Fibroblast of lung (primary cell): Measurements from ENCODE around the gene KCTD6.

Experiments
- CTCF ChIP-seq, 2 donors: IDR thresholded peaks in 1 of 2; conservative IDR thresholded peaks in 1 of 2; 1 replicate in 1 of 2; 2 replicates in 1 of 2; pipeline ENCODE4 v1.5.1; 2011 to 2012; ENCODE audit warnings: low read length in 2 of 2, control low read depth in 1 of 2, inconsistent platforms in 1 of 2, low read depth in 1 of 2, mild to moderate bottlenecking in 1 of 2
- EZH2 ChIP-seq: IDR thresholded peaks from 2 replicates; pipeline ENCODE4 v1.5.1; 2012; ENCODE audit warnings: low read length, control low read depth, mild to moderate bottlenecking; ENCODE audit errors: missing control alignments

- TF ChIP-seq CTCF (conservative IDR thresholded peaks at IDR 0.05 in 1 of 2, IDR thresholded peaks at IDR 0.05 in 1 of 2; ENCODE audit: low read depth in 1 of 2, low read length in 2 of 2) = no peak
- TF ChIP-seq EZH2 = no peak
Measured at GRCh38 chr3:58459160-58459559, 32.7 kb upstream of the KCTD6 start.
